OCI-LY1 (cell line): Measurements from ENCODE around the gene FHL2.

Experiments
- H2AFZ ChIP-seq: fragments of 200-600 bp; sonication (generic), shearing (Covaris generic); 2 replicates; pipeline ENCODE4 v1.6.0; 2014; ENCODE audit warnings: antibody characterized with exemption, mild to moderate bottlenecking, low read length
- H3F3A ChIP-seq: fragments of 200-600 bp; sonication (generic), shearing (Covaris generic); 2 replicates; pipeline ENCODE4 v1.6.0; 2014; ENCODE audit warnings: mild to moderate bottlenecking, antibody characterized with exemption, low read length, moderate library complexity; ENCODE audit not compliant: insufficient read depth
- H3K27ac ChIP-seq: fragments of 200-600 bp; sonication (generic); 2 replicates; pipeline ENCODE4 v1.5.1; 2014; ENCODE audit warnings: low read length, mixed run types, mild to moderate bottlenecking, low read depth; ENCODE audit not compliant: poor library complexity, severe bottlenecking
- H3K27me3 ChIP-seq: fragments of 200-600 bp; sonication (generic); 2 replicates; pipeline ENCODE4 v1.6.0; 2014; ENCODE audit warnings: antibody characterized with exemption, mild to moderate bottlenecking, low read length, moderate library complexity; ENCODE audit not compliant: insufficient read depth
- H3K36me3 ChIP-seq: fragments of 200-600 bp; sonication (generic); 2 replicates; pipeline ENCODE4 v1.6.1; 2014; ENCODE audit warnings: mild to moderate bottlenecking, antibody characterized with exemption, low read length, moderate library complexity, mixed read lengths; ENCODE audit not compliant: insufficient read depth
- H3K4me1 ChIP-seq: fragments of 200-600 bp; sonication (generic); 2 replicates; pipeline ENCODE4 v1.5.1; 2014; ENCODE audit warnings: mild to moderate bottlenecking, low read length, moderate library complexity; ENCODE audit not compliant: insufficient read depth, severe bottlenecking
- H3K4me2 ChIP-seq: fragments of 200-600 bp; sonication (generic), shearing (Covaris generic); 2 replicates; pipeline ENCODE4 v1.6.1; 2014; ENCODE audit warnings: low read length
- H3K4me3 ChIP-seq: fragments of 200-600 bp; sonication (generic); 2 replicates; pipeline ENCODE4 v1.5.1; 2014; ENCODE audit warnings: low read length, low read depth, mild to moderate bottlenecking, mixed read lengths; ENCODE audit not compliant: poor library complexity, severe bottlenecking
- H3K79me2 ChIP-seq: fragments of 200-600 bp; shearing (Covaris generic); 2 replicates; pipeline ENCODE4 v1.6.1; 2016; ENCODE audit warnings: mixed run types, low read length, mixed read lengths; ENCODE audit not compliant: insufficient read depth
- H3K9ac ChIP-seq: fragments of 200-600 bp; sonication (generic), shearing (Covaris generic); 2 replicates; pipeline ENCODE4 v1.6.1; 2014; ENCODE audit warnings: mild to moderate bottlenecking, low read length, mixed read lengths
- H3K9me2 ChIP-seq: fragments of 200-600 bp; sonication (generic), shearing (Covaris generic); 2 replicates; pipeline ENCODE4 v1.6.1; 2014; ENCODE audit warnings: low read depth, mild to moderate bottlenecking, low read length, mixed read lengths
- H3K9me3 ChIP-seq: fragments of 200-600 bp; shearing (Covaris generic); 2 replicates; pipeline ENCODE4 v1.6.1; 2014; ENCODE audit warnings: low read length, mixed read lengths
- H4K20me1 ChIP-seq: fragments of 200-600 bp; sonication (generic), shearing (Covaris generic); 2 replicates; pipeline ENCODE4 v1.6.0; 2016; ENCODE audit warnings: mild to moderate bottlenecking, low read length; ENCODE audit not compliant: insufficient read depth
- EZH2 ChIP-seq: fragments of 200-600 bp; sonication (generic), shearing (Covaris generic); IDR thresholded peaks from 2 replicates; pipeline ENCODE4 v1.8.0; 2017; ENCODE audit warnings: borderline replicate concordance, mixed run types, mild to moderate bottlenecking, antibody characterized with exemption, low read length, moderate library complexity, mixed read lengths
- TF ChIP-seq, protein P1 (sequence below): fragments of 200-600 bp; sonication (generic), shearing (Covaris generic); IDR thresholded peaks from 2 replicates; pipeline ENCODE4 v1.5.1; 2017; ENCODE audit warnings: mild to moderate bottlenecking, antibody characterized with exemption, low read length, moderate library complexity, mixed read lengths

Gene FHL2

DNA sequence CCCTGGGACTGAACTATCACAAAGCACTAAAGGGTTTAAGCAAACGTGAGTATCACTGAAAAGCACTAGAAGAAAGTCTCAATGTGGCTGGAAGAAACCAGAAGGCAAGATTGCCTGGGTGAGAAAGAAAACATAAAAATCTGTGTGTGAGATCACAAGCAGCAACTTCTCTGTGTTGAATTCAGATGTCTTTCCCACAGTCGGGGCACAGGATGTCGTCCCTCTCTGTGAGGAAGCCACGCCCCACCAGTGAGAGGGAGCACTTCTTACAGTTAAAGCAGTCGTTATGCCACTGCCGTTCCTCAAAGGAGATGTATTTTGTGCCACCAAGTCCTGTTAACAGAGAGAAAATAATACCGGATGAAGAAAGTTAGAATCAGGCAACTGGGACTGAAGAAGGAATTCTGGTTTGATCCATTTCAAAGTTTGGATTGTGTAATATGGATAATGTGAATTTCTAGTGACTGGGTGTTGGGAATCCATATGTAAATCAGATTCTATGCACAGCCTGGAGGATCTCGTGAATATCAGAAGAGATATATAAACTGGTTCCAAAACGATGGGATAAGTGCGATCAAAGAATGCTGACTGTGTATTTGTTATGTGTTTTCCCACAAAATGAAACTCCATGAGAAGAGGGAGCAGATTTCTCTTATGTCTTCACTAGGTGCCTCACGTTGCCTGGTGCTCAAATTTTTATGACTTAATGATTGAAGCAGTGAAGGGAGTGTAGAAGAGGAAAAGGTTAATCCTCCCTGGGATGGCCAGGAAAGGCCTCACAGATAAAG, 37.6 kb downstream of the FHL2 start:
- no peak overlapping the region for H3K9ac ChIP-seq
- TF ChIP-seq EZH2: no peak
- TF ChIP-seq, protein P1, sequence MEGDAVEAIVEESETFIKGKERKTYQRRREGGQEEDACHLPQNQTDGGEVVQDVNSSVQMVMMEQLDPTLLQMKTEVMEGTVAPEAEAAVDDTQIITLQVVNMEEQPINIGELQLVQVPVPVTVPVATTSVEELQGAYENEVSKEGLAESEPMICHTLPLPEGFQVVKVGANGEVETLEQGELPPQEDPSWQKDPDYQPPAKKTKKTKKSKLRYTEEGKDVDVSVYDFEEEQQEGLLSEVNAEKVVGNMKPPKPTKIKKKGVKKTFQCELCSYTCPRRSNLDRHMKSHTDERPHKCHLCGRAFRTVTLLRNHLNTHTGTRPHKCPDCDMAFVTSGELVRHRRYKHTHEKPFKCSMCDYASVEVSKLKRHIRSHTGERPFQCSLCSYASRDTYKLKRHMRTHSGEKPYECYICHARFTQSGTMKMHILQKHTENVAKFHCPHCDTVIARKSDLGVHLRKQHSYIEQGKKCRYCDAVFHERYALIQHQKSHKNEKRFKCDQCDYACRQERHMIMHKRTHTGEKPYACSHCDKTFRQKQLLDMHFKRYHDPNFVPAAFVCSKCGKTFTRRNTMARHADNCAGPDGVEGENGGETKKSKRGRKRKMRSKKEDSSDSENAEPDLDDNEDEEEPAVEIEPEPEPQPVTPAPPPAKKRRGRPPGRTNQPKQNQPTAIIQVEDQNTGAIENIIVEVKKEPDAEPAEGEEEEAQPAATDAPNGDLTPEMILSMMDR: no peak
- no peak overlapping the region for H3K27ac ChIP-seq

DNA sequence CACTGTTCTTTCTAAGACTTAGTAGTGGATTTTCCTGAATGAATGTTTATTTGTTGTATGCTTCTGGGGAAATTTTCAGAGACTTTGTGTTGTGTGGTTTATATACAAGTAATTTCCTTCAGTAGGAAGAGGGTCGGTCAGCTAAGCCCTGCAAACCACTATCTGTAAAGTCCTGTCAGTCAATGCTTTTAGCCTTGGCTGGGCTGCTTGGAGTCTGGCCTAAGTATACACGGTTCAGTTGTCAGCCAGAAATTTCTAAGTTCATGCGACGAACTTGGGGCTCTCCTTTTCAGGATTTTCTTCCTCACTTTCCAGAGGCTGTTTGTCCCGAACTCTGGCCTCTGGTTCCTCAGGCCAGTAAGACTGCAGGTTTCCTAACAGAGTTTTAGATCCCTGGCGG, 40.3 kb downstream of the FHL2 start:
- H2AFZ ChIP-seq: no peak overlapping the region
- no peaks in the 10 kb centered on the region for H4K20me1 ChIP-seq
- H3K27ac ChIP-seq: no peak overlapping the region
- H3K4me3 ChIP-seq: no peak overlapping the region
- no peaks in the 10 kb centered on the region for H3F3A ChIP-seq
- no peaks in the 10 kb centered on the region for H3K4me1 ChIP-seq
- no peaks in the 10 kb centered on the region for H3K9me2 ChIP-seq
- no peaks in the 10 kb centered on the region for H3K27me3 ChIP-seq
- H3K36me3 ChIP-seq: peaks cover 40% of the 10 kb centered on the region
- no peak for TF ChIP-seq EZH2
- TF ChIP-seq, protein P1: no peak
- no peak overlapping the region for H3K4me2 ChIP-seq
- H3K9ac ChIP-seq: no peak overlapping the region
- no peaks in the 10 kb centered on the region for H3K79me2 ChIP-seq
- H3K9me3 ChIP-seq: no peaks in the 10 kb centered on the region

More for the DNA sequence above, 37.6 kb downstream of the FHL2 start:
- Histone ChIP-seq H3K9me2 (no peaks in the 10 kb centered on the region), H3K27me3 (no peaks in the 10 kb centered on the region), H3K79me2 (no peaks in the 10 kb centered on the region), H3K4me3 (no peak overlapping the region), H3F3A (no peaks in the 10 kb centered on the region), H3K36me3 (peaks cover 19% of the 10 kb centered on the region; the same call in 1 of the 2 replicates), H3K4me1 (no peaks in the 10 kb centered on the region), H4K20me1 (no peaks in the 10 kb centered on the region), H3K9me3 (no peaks in the 10 kb centered on the region), H3K4me2 (no peak overlapping the region), H2AFZ (no peak overlapping the region)

DNA sequence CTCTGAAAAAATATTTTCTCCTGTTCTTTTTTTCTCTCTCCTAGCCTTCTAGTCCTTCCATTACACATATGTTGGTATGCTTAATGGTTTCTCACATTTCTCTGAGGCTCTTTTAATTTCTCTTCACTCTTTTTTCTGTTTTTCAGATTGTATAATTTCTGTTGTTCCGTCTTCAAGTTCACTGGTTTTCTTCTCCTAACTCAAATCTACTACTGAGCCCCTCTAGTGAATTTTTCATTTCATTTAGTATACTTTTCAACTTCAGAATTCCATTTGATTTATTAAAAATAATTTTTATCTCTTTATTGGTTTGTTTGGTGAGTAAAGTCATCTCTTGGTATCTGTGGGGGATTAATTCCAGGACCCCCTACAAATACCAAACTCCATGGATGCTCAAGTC, 41.7 kb downstream of the FHL2 start:
- Histone ChIP-seq H3K79me2 (no peaks in the 10 kb centered on the region), H2AFZ (no peak overlapping the region), H3K9me3 (no peaks in the 10 kb centered on the region), H3F3A (no peaks in the 10 kb centered on the region), H3K9ac (no peak overlapping the region), H3K9me2 (no peaks in the 10 kb centered on the region), H3K36me3 (peaks cover 52% of the 10 kb centered on the region), H3K4me2 (no peak overlapping the region), H4K20me1 (no peaks in the 10 kb centered on the region), H3K4me1 (no peaks in the 10 kb centered on the region), H3K27ac (no peak overlapping the region), H3K4me3 (no peak overlapping the region), H3K27me3 (no peaks in the 10 kb centered on the region)
- TF ChIP-seq EZH2: no peak
- TF ChIP-seq, protein P1: no peak
